NCI-H1048 (cell line): ENCODE measurements around the gene PDE11A.

Source experiments
- DNase-seq: peaks from one replicate; lab custom pipeline; 2025; lab: John Stamatoyannopoulos, UW

The PDE11A gene

DNA sequence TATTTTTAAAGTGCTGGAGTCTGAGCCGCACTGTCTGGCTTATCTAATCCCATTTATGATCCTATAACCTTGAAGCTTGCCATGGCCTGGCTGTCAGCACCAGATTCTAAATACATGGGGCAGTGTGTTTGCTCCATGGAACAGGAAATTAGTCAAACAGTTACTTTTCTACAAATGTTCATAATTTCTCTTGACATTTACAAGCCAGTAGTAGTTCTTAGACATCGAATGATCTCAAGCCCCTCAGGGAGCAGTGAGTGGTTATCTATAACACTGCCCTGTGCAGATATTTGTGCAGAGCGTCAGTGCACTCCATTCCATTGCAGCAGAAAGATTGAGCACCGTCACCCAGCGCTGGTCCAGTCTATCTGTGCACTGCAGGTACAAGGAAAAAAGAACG, 474.8 kb downstream of the PDE11A start:
- DNase-seq = no peak

- no peak for DNase-seq
These were observed 475.7 kb downstream of the PDE11A start for GRCh38 chr2:177596866-177597265.

DNA sequence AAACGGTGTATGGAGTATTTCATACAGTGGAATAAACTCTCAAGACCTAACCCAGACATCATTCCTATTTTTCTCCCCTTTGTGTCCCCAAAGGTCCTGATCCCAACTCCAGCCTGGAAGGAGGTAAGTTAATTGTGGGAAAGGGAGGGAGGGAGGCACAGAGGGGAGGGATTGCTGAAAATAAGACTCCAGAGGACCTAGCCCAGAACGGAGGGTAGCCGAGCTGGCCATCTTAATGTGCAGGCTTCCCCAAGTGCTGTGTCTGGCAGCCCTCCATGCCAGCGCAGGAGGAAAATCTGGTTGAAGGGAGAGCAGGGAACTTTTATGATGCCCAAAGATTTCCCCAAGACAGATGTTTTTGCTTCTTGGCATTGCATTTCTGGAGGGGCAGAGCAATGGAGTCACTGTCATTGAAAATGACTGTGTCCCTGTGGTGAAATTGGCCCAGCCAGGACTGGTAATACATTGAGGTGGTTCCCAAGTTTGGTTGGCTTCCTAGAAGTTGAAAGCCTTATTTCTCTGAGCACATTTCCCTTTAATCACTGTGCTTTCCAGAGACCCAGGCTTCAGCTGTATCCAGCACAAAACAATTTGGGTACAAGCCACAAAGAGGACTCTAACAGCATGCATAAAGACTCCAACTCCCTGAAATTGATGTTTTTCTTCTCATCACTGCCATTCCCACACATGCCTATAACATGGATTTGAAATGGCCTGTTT, 477.3 kb downstream of the PDE11A start:
- DNase-seq = no peak

DNA sequence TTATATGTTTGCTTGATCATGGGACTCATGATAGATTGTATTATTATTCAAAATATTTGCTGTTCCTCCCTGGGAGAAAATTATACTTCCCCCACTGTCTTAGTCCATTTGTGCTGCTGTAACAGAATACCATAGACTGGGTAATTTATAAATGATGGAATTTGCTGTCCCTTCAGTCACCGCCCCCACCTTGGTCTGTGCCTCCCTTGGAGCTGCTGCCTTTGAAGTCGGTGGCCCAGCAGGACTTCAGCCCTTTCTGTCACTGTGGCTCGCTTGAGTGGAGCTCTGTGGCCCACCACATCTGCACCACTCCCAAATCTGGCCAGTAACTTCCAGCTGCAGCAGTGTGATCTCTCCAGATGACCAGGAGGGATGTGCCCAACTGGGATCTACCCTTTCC, 479.2 kb downstream of the PDE11A start:
- no peak for DNase-seq

DNA sequence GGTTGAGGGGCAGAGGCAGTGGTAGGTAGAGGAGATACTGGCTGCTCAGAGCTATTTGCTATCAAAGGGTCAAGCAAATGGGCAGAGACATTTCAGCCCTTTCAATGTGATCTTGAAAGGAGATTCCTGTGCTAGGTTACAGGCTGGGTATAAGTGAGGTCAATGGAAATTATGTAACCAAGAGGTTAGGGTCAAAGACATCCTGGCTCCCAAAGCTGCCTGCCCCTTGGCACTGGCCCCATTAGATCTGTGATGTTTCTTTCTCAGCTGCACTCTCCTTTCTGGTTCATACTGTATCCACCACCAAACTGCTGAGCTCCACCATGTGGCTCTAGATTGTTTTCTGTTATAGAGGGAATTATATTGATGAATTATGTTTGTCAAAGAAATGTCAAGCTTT, 479.6 kb downstream of the PDE11A start:
- no peak for DNase-seq

DNA sequence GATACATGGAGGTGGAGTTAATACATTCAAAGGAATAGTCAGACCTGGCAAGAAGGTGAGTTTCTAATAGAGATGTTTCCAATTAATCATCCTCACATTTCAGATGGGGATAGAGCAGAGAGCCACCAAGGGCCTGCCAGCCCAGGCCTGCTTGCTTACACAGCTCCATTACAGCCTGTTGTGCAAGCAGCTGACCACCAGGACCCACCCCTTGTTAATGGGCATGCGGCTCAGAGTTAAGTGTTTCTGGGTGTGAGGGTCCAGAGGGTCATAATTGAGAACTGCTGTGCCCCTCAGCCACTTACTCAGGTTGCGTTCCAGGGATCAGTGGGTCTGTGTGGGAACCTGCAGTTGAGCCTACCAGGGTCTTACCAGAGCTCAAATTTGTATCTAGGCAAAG, 480.2 kb downstream of the PDE11A start:
- DNase-seq = no peak

- no peak for DNase-seq
These were observed 483.4 kb downstream of the PDE11A start for GRCh38 chr2:177589186-177589585.

DNA sequence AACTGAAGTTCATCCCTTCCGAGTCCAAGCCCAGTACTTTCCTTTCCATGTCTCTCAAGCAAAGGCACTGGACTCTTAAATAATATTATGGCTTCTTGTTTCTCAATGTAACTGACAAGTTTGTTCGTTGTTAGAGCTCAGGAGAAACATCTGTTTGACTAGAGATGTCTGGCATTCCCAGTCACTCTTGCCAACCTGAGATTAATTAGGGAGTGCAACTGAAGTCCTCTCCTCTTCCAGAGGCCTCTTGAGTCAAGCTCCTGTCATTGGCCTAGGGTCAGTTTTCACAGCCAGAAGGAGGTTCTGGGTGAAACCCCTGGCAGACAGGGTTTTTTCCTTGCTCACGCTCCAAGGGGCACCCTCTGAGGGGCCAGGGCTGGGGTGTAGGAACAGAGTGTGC, 483.9 kb downstream of the PDE11A start:
- DNase-seq = no peak

DNA sequence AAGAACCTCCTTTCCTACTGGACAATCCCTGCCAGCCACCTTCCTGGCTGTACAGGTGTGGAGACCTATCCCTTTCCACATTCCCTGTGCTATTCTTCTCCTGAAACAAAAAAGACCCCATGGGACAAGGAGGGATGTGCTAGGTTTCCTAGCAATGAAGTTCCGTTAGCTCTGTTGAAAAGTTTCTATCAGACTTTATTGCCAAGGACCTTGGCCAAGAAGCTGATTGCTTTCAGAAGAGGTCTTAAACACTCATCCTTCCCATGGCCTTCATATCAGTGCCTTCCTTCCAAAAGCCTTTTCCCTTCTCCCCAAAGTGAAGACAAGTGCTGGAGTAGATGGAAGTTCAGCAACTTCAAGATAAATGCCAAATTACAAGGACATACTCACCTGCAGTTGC, 485.2 kb downstream of the PDE11A start:
- no peak for DNase-seq

- no peak for DNase-seq
These were observed 486.4 kb downstream of the PDE11A start for GRCh38 chr2:177586154-177586553.

DNA sequence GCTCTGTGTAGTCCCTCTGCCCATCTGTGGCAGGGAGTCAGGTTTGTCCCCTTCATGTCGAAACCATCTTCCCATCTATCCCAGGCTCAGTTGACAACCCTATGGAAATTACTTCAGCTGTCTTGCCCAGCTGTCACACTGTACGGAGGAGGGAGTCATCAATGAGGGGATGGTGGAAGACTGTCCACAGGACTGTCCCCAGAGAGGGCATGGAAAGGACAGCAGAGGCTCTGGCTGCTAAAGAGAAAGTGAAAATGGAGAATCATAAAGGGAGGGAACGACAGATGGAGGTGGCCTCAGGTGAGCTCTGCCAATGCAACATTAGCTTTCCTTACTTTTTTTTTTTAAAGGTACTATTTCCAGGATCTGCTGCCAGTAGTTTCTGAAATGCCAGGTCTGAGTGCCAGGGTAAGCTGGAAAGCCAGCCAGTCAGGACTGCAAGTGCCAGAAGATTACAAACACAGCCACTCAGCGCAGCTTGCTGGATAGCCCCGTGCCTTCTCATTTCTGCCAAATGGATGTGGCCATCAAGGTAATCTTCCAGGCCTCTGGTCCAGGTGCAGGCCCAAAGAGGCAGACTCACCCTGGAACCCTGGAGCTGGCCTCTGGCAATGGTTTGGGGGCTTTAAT, 487.2 kb downstream of the PDE11A start:
- DNase-seq = no peak

- no peak for DNase-seq
These were observed 488.4 kb downstream of the PDE11A start for GRCh38 chr2:177584030-177584692.

- DNase-seq = no peak
These were observed 490.6 kb downstream of the PDE11A start for GRCh38 chr2:177582000-177582399.

DNA sequence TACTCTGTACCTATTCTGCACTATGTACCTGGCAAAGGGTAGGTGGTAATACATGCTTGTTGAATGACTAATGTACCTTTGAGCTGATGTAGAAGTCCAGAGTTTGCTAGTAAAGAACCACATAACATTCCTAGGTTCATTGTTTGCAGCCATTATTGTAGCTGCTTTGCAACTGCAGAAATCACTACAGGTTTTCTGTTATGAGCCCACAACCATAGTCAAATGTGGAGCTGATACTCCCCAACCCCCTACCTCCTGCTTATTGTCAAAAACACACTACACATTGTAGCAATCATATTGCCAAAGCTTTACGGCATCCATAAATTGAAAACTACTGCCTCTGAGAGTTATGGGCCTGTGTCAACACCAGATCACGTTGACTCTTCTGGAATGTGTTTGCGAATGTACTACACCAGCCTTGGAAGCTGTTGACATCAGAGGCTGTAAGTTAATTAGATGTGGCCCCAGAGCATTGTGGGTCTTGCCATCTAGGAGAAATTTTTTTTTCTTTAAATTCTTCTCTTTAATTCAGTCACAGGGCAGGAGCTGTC, 493.0 kb downstream of the PDE11A start:
- DNase-seq = no peak

DNA sequence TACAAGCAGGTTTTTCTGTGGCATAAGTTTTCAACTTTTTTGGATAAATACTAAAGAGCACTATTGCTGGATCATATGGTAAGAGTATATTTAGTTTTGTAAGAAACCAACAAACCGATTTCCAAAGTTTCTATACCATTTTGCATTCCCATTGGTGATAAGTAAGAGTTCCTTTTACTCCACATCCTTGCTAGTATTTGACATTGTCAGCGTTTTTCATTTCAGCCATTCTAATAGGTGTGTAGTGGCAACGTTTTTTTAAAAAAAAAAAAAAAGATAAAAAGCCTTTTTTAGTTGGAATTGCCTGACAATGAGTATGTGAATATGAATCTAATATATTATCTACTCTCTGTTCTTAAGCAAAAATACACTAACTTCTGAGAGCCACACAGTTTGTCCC, 494.1 kb downstream of the PDE11A start:
- no peak for DNase-seq

GRCh38 chr2:177577075-177577474, 495.5 kb downstream of the PDE11A start:
- no peak for DNase-seq

GRCh38 chr2:177575358-177575757, 497.2 kb downstream of the PDE11A start:
- DNase-seq = no peak

GRCh38 chr2:177574356-177574755, 498.2 kb downstream of the PDE11A start:
- DNase-seq = no peak
